ENCODE measurements around the gene MEX3A.
A peak's percentile ranks its signal among the peaks of the same experiment; 100 is the strongest.

The MEX3A gene

GRCh38 chr1:156098784-156099183 is 16.5 kb upstream of the MEX3A start:
- no peak overlapping the region for H3K4me3 ChIP-seq (ENCODE audit: low read depth, low read length)
- TF ChIP-seq CTCF (conservative IDR thresholded peaks at IDR 0.05; ENCODE audit: low read depth, low read length), result no peak
- no peak for DNase-seq (ENCODE audit: low read depth)

GRCh38 chr1:156097499-156098178 is 15.4 kb upstream of the MEX3A start:
- DNase-seq (ENCODE audit: low read depth), result no peak
- TF ChIP-seq CTCF (conservative IDR thresholded peaks at IDR 0.05; ENCODE audit: low read depth, low read length), result no peak
- no peak overlapping the region for H3K4me3 ChIP-seq (ENCODE audit: low read depth, low read length)

GRCh38 chr1:156096640-156097391 is 14.6 kb upstream of the MEX3A start:
- peak; percentile 88 for DNase-seq (ENCODE audit: low read depth)
- TF ChIP-seq CTCF (conservative IDR thresholded peaks at IDR 0.05; ENCODE audit: low read depth, low read length), result peak; percentile 99
- H3K4me3 ChIP-seq (ENCODE audit: low read depth, low read length), result no peak overlapping the region

- no peak for DNase-seq (ENCODE audit: low read depth)
- TF ChIP-seq CTCF (conservative IDR thresholded peaks at IDR 0.05; ENCODE audit: low read depth, low read length), result no peak
These were observed 13.7 kb upstream of the MEX3A start for GRCh38 chr1:156095906-156096508.

GRCh38 chr1:156091610-156092009 is 9.3 kb upstream of the MEX3A start:
- DNase-seq (ENCODE audit: low read depth), result no peak
- no peak overlapping the region for H3K4me3 ChIP-seq (ENCODE audit: low read depth, low read length)
- TF ChIP-seq CTCF (conservative IDR thresholded peaks at IDR 0.05; ENCODE audit: low read depth, low read length), result no peak

More at GRCh38 chr1:156095906-156096508, 13.7 kb upstream of the MEX3A start:
- no peak overlapping the region for H3K4me3 ChIP-seq (ENCODE audit: low read depth, low read length)

- peak; percentile 86 for DNase-seq (ENCODE audit: low read depth)
- no peak overlapping the region for H3K4me3 ChIP-seq (ENCODE audit: low read depth, low read length)
- peak; percentile 80 for TF ChIP-seq CTCF (conservative IDR thresholded peaks at IDR 0.05; ENCODE audit: low read depth, low read length)
These were observed 8.5 kb upstream of the MEX3A start for GRCh38 chr1:156090840-156091188.

Measured in choroid plexus epithelial cell (primary cell).